Gastroesophageal sphincter (tissue), 3 donors: ENCODE measurements around the gene CELSR1.

Experiments used
- CTCF ChIP-seq, 4 experiments: fragments of 200-600 bp in 2 of 4; fragments of 450-650 bp in 2 of 4; sonication (generic) in 1 of 4; IDR thresholded peaks; one replicate each; pipeline ENCODE4 v1.5.1; 2017 to 2019; ENCODE audit warnings: antibody characterized with exemption in 4 of 4, mild to moderate bottlenecking in 2 of 4, moderate library complexity in 2 of 4
- EP300 ChIP-seq: sonication (generic); formaldehyde crosslinking; IDR thresholded peaks from one replicate; pipeline ENCODE4 v1.6.1; 2017; ENCODE audit warnings: antibody characterized with exemption, mild to moderate bottlenecking
- POLR2A ChIP-seq, 2 donors: fragments of 450-650 bp; IDR thresholded peaks; one replicate each; pipeline ENCODE4 v1.6.1; 2017; ENCODE audit warnings: antibody characterized with exemption in 2 of 2, mild to moderate bottlenecking in 2 of 2, moderate library complexity in 1 of 2
- POLR2AphosphoS5 ChIP-seq: sonication (generic); formaldehyde crosslinking; IDR thresholded peaks from one replicate; pipeline ENCODE4 v1.6.1; 2017; ENCODE audit warnings: antibody characterized with exemption

- TF ChIP-seq EP300 (no peak), CTCF (IDR thresholded peaks at IDR 0.05) (no peak), POLR2A (IDR thresholded peaks at IDR 0.05) (no peak), POLR2AphosphoS5 (no peak)
These were observed 172.9 kb downstream of the CELSR1 start for GRCh38 chr22:46364341-46365165.
